Measurements from ENCODE around the gene SNAP29. TPM values are rescaled to one million over a fixed set of nuclear protein-coding genes. Genes with fewer than 3 reads are reported as not detected.
"Not testable (repeated sequence)": the region's sequence is repeated elsewhere in the genome, so short reads cannot be mapped to it uniquely, and the experiment has no call there.

The SNAP29 gene
- total RNA-seq, 1 donor from 2014 or later: 15.0 TPM

DNA sequence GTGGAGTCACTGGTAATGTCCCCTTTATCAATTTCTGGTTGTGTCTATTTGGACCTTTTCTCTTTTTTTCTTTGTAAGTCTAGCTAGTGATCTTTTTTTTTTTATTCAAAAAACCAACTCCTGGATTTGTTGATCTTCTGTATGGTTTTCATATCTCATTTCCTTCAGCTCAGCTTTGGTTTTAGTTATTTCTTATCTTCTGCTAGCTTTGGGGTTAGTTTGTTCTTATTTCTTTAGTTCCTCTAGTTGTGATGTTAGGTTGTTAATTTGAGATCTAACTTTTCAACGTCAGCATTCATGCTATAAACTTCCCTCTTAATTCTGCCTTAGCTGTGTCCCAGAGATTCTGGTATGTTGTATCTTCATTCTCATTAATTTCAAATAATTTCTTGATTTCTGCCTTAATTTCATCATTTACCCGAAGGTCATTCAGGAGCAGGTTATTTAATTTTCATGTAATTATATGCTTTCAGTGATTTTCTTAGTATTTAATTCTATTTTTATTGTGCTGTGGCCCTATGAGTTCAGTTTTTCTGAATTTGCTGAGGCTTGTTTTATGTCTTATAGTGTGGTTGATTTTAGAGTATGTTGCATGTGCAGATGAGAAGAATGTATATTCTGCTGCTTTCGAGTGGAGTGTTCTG is 29.2 kb upstream of the SNAP29 start:
- peaks cover 64% of the 10 kb centered on the region for H3K36me3 Mint-ChIP-seq
- TF ChIP-seq, protein P1, sequence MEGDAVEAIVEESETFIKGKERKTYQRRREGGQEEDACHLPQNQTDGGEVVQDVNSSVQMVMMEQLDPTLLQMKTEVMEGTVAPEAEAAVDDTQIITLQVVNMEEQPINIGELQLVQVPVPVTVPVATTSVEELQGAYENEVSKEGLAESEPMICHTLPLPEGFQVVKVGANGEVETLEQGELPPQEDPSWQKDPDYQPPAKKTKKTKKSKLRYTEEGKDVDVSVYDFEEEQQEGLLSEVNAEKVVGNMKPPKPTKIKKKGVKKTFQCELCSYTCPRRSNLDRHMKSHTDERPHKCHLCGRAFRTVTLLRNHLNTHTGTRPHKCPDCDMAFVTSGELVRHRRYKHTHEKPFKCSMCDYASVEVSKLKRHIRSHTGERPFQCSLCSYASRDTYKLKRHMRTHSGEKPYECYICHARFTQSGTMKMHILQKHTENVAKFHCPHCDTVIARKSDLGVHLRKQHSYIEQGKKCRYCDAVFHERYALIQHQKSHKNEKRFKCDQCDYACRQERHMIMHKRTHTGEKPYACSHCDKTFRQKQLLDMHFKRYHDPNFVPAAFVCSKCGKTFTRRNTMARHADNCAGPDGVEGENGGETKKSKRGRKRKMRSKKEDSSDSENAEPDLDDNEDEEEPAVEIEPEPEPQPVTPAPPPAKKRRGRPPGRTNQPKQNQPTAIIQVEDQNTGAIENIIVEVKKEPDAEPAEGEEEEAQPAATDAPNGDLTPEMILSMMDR (IDR thresholded peaks at IDR 0.05; ENCODE audit: unreplicated experiment): no peak
- no peak for DNase-seq (ENCODE audit: low spot score in 2 of 2, unreplicated experiment in 2 of 2)
- peaks cover 19% of the 10 kb centered on the region for H3K9me3 Mint-ChIP-seq
- H3K27ac Mint-ChIP-seq: no peak overlapping the region
- no peak overlapping the region for H3K4me3 Mint-ChIP-seq
- no peaks in the 10 kb centered on the region for H3K27me3 Mint-ChIP-seq (ENCODE audit: low read depth)
- H3K4me1 Mint-ChIP-seq: no peaks in the 10 kb centered on the region

- TF ChIP-seq, protein P1 (IDR thresholded peaks at IDR 0.05; ENCODE audit: unreplicated experiment): no peak
- Mint-ChIP-seq H3K4me3 (no peak overlapping the region), H3K36me3 (peaks cover 45% of the 10 kb centered on the region), H3K27me3 (ENCODE audit: low read depth) (no peaks in the 10 kb centered on the region), H3K9me3 (peaks cover 15% of the 10 kb centered on the region), H3K27ac (no peak overlapping the region), H3K4me1 (no peaks in the 10 kb centered on the region)
- no peak for DNase-seq (ENCODE audit: low spot score in 2 of 2, unreplicated experiment in 2 of 2)
Observed at GRCh38 chr22:20833225-20833665, 25.6 kb upstream of the SNAP29 start.

- TF ChIP-seq, protein P1 (IDR thresholded peaks at IDR 0.05; ENCODE audit: unreplicated experiment): no peak
- DNase-seq (ENCODE audit: low spot score in 2 of 2, unreplicated experiment in 2 of 2): no peak
- Mint-ChIP-seq H3K4me3 (no peak overlapping the region), H3K27me3 (ENCODE audit: low read depth) (no peaks in the 10 kb centered on the region), H3K9me3 (peaks cover 15% of the 10 kb centered on the region), H3K27ac (no peak overlapping the region), H3K36me3 (peaks cover 38% of the 10 kb centered on the region), H3K4me1 (no peaks in the 10 kb centered on the region)
Observed at GRCh38 chr22:20834206-20834605, 24.6 kb upstream of the SNAP29 start.

DNA sequence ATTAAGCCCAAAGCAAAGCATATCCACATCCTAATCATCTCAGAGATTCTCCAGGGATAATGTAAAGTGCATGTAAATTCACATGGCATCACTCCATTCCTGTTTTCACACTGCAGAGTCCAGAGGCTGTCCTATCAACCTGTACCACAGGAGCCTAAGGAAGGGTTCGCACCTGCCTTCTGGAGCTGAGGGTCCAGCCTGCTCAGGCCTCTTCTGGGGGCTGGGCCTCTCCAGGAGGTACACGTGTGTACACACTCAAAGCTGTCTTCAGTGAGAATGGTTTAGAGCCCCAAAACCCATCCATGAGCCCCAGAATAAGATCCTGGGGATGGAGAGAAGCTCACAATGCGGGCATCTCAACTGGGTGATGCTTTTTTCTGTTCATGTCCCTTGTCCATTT is 24.1 kb upstream of the SNAP29 start:
- DNase-seq (ENCODE audit: low spot score in 2 of 2, unreplicated experiment in 2 of 2): no peak
- TF ChIP-seq, protein P1 (IDR thresholded peaks at IDR 0.05; ENCODE audit: unreplicated experiment): no peak
- Mint-ChIP-seq H3K4me1 (no peaks in the 10 kb centered on the region), H3K4me3 (no peak overlapping the region), H3K27me3 (ENCODE audit: low read depth) (no peaks in the 10 kb centered on the region), H3K9me3 (peaks cover 12% of the 10 kb centered on the region), H3K27ac (no peak overlapping the region), H3K36me3 (peaks cover 33% of the 10 kb centered on the region)

GRCh38 chr22:20836987-20837823 is 21.6 kb upstream of the SNAP29 start:
- Mint-ChIP-seq H3K36me3 (peaks cover 14% of the 10 kb centered on the region), H3K4me1 (peaks cover 7% of the 10 kb centered on the region), H3K27ac (no peak overlapping the region), H3K27me3 (ENCODE audit: low read depth) (no peaks in the 10 kb centered on the region), H3K4me3 (no peak overlapping the region), H3K9me3 (peaks cover 5% of the 10 kb centered on the region)
- no peak for DNase-seq (ENCODE audit: low spot score in 2 of 2, unreplicated experiment in 2 of 2)
- TF ChIP-seq, protein P1 (IDR thresholded peaks at IDR 0.05; ENCODE audit: unreplicated experiment): no peak

DNA sequence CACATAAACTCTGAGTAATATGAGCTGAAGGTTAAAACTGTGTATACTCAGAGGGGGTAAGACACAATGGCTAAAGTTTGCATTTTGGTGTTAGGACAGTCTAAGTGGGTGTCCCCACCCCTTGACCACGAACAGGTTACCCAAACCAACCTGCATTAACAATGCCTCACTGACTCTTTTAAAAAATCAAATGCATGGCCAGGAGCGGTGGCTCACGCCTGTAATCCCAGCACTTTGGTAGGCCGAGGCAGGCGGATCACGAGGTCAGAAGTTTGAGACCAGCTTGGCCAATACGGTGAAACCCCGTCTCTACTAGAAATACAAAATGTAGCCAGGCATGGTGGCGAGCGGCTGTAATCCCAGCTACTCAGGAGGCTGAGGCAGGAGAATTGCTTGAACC is 19.5 kb upstream of the SNAP29 start:
- not testable (repeated sequence) for H3K4me3 Mint-ChIP-seq; DNase-seq (ENCODE audit: low spot score in 2 of 2, unreplicated experiment in 2 of 2); H3K27ac Mint-ChIP-seq; H3K9me3 Mint-ChIP-seq; H3K36me3 Mint-ChIP-seq; H3K27me3 Mint-ChIP-seq (ENCODE audit: low read depth)
- peaks cover 14% of the 10 kb centered on the region for H3K4me1 Mint-ChIP-seq

Data from mesothelial cell of epicardium (in vitro differentiated cells).